GM18867 (cell line): ENCODE results near the gene ADA.
"Not testable (repeated sequence)": the region's sequence is repeated elsewhere in the genome, so short reads cannot be mapped to it uniquely, and the experiment has no call there.

Source experiments
- ATAC-seq: cut with Tn5 transposase; IDR thresholded peaks from one replicate; pipeline ENCODE4 v1.9.1; 2021; ENCODE audit warnings: mild to moderate bottlenecking, moderate library complexity; ENCODE audit not compliant: unreplicated experiment

The ADA gene

GRCh38 chr20:44678990-44679611 is 27.6 kb upstream of the ADA start:
- no peak for ATAC-seq

GRCh38 chr20:44678242-44678641 is 26.7 kb upstream of the ADA start:
- ATAC-seq, result no peak

GRCh38 chr20:44672318-44672902 is 20.9 kb upstream of the ADA start:
- not testable (repeated sequence) for ATAC-seq

- not testable (repeated sequence) for ATAC-seq
These were observed 20.0 kb upstream of the ADA start for GRCh38 chr20:44671541-44671940.

GRCh38 chr20:44670851-44671250 is 19.4 kb upstream of the ADA start:
- ATAC-seq, result not testable (repeated sequence)

- no peak for ATAC-seq
These were observed 14.6 kb upstream of the ADA start for GRCh38 chr20:44666066-44666465.

GRCh38 chr20:44664131-44664530 is 12.6 kb upstream of the ADA start:
- no peak for ATAC-seq

- no peak for ATAC-seq
These were observed 10.8 kb upstream of the ADA start for GRCh38 chr20:44662261-44662660.

GRCh38 chr20:44660581-44660980 is 9.1 kb upstream of the ADA start:
- no peak for ATAC-seq

GRCh38 chr20:44659931-44660330 is 8.4 kb upstream of the ADA start:
- no peak for ATAC-seq

- ATAC-seq, result no peak
These were observed 7.3 kb upstream of the ADA start for GRCh38 chr20:44658810-44659209.

GRCh38 chr20:44657875-44658274 is 6.4 kb upstream of the ADA start:
- no peak for ATAC-seq

- ATAC-seq, result no peak
These were observed 4.9 kb upstream of the ADA start for GRCh38 chr20:44656448-44656847.

- ATAC-seq, result not testable (repeated sequence)
These were observed 2.7 kb upstream of the ADA start for GRCh38 chr20:44654210-44654609.

GRCh38 chr20:44653546-44653945 is 2.0 kb upstream of the ADA start:
- no peak for ATAC-seq

- no peak for ATAC-seq
These were observed 140 bp downstream of the ADA start for GRCh38 chr20:44651434-44651683.

GRCh38 chr20:44650771-44651433 is 597 bp downstream of the ADA start:
- ATAC-seq, result no peak

GRCh38 chr20:44649976-44650375 is 1.5 kb downstream of the ADA start:
- ATAC-seq, result no peak

GRCh38 chr20:44649126-44649525 is 2.4 kb downstream of the ADA start:
- ATAC-seq, result no peak

- ATAC-seq, result no peak
These were observed 2.9 kb downstream of the ADA start for GRCh38 chr20:44648579-44648978.

- no peak for ATAC-seq
These were observed 3.4 kb downstream of the ADA start for GRCh38 chr20:44648068-44648467.

- peak; percentile 67 for ATAC-seq
These were observed 4.7 kb downstream of the ADA start for GRCh38 chr20:44646641-44647274.
